ENCODE data around the gene POU2F3.
"Not testable (repeated sequence)": the region's sequence is repeated elsewhere in the genome, so short reads cannot be mapped to it uniquely, and the experiment has no call there.

Gene POU2F3

DNA sequence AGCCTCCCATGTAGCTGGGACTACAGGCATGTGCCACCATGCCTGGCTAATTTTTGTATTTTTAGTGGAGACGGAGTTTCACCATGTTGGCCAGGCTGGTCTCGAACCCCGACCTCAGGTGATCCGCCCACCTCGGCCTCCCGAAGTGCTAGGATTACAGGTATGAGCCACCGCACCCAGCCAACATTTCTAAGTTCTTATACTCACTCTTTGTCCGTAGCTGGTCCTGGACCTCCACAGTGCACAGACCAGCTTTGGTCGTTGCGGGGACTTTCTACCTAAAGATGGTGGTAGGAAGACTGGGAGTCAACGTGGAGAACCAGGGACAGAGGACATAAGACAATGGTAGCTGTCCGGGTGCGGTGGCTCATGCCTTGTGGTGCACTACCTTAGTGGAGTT lies 13.4 kb downstream of the POU2F3 start:
- DNase-seq, result not testable (repeated sequence)

DNA sequence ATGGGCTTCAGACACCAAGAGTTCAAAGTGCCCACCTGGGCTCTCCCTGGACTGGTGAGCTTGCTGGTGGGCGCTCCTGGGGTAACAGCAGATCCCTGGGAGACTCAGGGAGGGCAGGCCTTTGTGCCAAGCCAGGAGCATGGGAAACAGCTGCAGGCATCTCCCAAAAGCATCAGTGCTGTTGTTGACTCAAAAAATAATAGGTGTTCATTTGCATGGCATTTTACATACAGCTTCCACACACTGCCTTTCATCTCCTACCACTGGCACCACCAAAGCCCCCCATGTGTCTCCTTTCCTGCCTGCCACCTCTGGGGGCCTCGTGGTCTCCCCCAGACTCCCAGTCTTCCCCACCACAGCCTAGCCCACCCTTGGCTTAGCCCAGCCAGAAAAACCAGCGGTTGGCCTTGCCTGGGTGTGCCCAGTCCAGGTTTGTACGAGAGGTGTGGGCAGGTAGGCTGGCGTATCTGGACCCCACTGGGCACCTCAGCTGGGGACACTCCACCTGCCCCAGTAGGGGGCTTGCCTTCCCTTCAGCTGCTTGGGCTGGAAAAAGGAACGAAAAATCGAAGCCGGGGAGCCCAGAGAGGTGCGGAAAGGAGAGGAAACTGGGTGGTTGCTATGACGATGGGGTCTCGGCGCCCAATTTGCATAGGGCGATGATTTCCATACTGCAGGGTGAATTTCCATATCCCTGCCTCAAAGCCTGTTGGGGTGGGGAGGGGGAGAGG lies 15.0 kb downstream of the POU2F3 start:
- no peak for DNase-seq

DNA sequence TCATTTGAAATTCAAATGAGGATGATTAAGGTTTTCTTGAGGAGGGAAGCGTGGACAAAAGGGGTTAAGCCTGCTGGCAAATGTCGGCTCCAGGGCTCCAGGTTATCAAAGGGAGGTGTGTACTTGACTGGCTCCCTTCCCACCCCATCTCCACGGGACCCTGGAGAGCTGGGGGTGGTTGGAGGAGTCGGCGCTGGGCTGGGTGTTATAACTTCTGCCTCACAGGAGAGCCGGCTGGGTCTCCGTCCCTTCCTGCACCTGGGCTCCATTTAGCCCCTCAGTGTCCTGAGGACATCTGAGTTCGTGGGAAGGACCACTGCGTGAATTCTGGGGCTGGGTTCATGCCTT lies 15.6 kb downstream of the POU2F3 start:
- DNase-seq, result no peak

DNA sequence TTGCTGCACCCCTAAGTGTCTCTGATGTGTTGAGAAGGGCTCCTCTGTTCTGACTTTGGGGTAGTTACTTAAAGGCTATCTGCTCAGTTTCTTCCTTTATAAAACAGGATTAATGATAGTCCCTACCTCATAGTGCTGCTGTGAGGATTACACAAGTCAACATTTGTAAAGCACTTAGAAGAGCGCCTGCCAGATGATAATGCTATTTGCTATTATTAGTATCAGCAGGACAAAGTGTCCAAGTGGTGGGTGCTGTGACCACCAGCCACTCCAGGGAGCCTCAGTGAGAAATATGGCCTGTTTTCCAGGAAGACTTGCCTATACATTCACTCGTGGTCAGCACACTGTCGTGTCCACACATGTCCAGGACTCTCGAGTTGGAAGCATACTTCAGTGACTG lies 16.2 kb downstream of the POU2F3 start:
- no peak for DNase-seq

DNA sequence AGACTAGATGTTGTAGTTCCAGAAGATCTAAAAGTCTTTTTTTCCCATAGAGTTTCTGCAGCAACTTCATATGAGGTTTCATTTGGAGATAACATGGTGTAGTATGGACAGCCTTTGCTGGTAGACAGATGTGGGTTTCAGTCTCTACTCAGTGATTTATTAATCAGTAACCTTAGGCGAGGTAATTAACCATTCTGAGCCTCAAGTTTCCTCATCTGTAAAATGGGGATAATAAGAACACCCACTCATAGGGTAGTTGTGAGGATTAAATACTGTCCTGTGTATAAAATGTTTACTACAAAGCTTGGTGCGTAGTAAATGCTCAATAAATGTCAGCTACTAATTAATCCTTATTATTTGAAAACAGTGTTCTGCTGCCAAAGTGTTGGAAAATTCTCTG lies 16.8 kb downstream of the POU2F3 start:
- no peak for DNase-seq

DNA sequence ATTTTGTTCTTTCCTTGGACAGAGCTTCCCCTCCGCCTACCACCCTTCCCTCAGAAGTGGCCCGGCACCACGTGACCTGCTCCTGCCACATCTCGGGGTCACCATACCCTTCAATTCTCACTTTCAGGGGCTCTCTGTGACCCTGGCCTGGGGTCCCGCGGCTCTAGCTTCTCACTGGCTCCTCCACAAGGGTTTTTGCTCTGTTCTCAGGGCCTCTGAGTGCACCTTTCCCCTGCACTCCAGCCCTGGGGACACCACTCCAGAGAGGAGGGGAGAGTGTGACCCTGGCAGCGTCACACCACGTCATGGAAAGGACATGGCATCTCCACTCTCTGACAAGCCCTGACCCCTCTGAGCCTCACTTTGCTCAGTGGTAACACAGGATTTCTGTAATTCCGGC lies 17.4 kb downstream of the POU2F3 start:
- DNase-seq, result no peak

DNA sequence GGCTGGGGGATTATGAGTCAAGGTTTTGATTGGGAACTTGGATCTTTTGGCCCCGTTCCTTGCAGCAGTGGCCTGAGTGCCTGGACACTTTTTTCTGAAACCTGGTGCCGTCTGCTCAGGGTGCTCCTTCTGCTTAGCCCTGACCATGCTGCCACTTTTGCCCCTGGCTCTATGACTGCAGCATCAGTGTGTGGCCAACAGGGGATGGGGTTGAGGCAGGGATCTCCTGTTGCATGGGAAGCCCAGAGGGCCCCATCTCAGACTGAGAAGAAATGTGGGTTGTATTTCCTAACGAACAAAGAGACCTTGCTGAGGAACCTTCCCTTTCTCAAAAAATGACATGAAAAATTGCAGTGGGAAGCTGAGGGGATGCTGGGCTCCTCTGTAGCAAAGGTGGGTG lies 18.7 kb downstream of the POU2F3 start:
- no peak for DNase-seq

DNA sequence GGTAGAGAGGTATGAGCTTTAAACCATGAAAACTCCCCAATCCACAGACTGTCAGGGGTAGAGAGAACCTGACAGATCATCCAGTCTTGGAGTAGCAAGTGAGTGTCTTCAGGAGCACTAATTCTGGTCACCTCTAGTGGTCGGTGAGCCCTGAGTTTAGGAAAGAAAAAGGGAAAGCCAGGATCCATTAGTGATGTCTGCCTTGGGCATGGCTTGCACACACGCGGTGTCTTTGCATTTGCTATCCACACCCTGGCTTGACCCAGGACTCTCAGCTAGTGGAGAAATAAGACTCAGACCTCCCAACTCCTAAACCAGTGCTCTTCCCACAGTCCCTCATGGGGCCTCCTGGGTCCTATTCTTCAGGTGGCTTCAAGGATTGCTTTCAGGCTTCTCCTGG lies 19.3 kb downstream of the POU2F3 start:
- no peak for DNase-seq

DNA sequence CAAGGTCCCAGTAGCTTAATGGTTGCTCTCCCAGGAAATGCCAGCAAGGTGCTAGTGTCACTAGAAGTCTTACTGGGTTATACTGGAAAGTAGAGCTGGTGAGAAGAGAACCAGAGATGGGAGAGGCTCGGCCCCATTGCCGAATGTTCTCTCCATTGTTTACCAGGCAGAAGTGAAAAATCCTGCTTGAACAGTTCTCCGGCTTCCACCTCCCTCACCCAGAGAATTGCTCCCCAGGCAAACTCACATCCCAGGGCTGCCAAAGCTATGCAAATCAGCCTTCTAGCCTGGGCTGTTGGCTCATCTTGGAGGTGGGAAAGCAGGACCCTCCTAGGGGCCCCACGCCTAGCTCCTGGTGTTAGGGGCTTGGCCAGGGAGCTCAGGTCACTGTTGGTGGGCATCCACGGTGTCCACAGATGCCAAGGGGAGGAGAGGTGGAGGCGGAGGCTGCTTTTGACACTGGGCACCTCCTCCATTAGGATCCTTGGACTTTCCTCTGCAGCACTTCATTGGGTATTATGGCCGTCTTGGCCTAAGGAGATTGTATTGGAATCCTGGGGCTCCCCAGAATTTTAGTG lies 20.1 kb downstream of the POU2F3 start:
- DNase-seq, result no peak

DNA sequence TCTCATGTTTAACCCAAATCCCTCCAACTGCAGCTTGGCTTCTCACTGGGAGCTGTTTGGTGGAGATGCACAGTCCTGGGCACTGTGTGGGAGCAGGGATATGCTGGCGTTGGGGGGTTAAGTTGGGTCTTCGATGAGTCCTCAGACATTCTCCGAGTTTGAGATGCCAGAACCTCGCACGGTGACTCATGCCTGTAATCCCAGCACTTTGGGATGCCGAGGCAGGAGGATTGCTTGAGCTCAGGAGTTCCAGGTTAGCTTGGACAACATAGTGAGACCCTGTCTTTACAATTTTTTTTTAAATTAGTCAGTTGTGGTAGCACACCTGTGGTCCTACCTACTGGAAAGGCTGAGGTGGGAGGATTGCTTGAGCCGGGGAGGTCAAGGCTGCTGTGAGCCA lies 20.7 kb downstream of the POU2F3 start:
- no peak for DNase-seq

DNA sequence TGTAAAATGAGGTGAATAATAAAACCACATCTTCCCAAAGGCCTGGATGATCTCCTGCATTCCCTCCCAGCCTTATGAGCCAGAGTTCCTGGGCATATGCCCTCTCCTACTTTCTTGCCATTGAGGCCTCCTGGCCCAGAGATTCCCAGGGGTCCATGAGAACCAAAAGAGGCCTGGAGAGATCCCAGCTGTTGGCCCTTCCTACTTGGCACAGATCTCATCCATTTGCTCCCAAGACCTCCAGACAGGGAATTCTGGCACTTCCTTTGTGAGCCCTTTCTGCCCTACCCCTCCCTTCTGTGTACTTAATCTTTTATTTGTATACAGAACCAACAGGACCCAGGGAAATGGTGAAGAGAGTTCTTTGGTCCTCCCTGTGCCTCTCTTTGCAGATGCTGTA lies 21.4 kb downstream of the POU2F3 start:
- no peak for DNase-seq

DNA sequence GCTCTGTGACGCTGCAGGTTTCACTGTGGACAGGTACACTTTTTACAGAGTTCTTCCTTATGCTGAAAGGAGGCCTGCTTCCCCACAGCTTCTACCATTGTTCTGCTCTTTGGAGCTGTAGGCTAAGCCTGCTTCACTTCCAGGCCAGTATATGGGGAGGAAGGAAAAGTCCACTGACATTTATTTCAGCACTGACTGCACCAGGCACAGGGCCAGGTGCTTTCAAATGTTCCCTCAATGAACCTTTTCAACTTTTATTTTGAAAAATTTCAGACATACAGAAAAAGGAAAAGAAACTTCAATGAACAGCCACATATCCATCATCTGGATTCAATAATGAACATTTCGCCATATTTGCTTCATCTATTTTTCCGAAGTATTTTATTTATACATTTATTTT lies 22.0 kb downstream of the POU2F3 start:
- no peak for DNase-seq

DNA sequence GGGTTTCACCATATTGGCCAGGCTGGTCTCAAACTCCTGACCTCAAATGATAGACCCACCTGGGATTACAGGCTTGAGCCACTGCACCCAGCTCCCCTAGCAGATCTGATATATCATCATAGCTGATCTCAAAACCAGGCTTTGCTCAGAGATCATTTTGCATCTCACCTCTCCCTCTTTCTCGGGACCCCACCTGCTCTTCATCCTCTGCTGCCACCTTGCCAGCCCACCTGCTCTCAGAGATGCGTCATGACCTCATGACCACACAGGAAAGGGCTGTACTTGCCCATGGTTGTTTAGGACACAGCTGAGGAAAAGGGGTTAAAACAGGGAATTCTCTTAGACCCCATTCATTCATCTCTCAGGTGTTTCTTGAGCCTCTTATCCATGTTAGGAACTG lies 27.4 kb downstream of the POU2F3 start:
- DNase-seq, result no peak

DNA sequence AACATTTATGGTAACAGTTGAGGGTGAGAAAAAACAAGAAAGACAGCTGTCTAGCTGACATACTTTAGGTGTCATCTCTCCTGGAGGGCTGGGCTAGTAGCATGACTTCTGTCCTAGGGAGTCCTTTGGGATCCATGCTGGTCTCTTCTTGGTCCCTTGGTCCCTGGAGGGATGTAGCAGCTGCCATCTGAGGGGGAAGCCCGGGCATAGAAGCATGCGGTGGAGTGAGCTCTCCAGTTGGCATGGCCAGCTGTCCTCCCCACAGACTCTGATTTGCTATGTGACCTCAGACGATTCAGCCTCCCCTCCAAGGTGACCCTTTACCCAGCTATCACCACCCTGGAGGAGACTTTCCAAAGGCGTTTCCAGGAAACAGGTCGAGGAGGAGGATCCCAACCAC lies 28.7 kb downstream of the POU2F3 start:
- DNase-seq, result no peak

DNA sequence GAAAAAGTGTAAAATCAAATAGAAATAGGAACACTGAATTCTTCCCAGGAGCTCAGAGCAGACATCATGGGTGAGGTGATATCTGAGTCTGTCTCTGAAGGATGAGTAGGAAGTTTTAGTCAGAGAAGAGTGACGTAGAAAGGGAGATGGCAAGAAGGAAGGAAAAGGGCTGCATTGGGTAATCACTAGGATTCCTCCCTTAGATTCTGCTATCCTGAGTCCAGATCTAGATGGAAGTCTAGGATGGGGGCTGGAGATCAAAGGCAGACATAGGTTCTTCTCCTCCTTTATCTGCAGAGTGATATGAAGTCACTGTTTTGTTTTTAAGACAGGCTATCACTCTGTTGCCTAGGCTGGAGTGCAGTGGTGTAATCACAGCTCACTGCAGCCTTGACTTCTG lies 30.4 kb downstream of the POU2F3 start:
- no peak for DNase-seq

DNA sequence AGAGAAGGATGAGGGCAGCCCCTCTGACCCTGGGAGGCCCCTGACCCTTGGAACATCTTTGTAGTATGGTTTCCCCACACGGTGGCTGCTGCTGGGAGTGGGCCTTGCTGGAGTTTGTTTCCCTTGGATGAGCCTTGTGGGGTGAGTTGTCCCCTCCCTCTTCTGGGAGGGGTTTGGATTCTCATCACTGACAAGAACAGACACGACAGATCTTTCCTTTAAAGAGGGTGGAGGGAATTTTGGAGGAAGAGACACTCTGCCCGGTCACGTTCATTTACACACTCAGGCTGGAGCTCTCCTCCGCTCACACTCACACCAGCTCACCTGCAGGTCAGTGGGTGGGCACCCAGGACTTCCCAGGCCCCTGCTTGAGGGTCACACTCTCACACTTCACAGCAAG lies 31.7 kb downstream of the POU2F3 start:
- DNase-seq, result no peak

DNA sequence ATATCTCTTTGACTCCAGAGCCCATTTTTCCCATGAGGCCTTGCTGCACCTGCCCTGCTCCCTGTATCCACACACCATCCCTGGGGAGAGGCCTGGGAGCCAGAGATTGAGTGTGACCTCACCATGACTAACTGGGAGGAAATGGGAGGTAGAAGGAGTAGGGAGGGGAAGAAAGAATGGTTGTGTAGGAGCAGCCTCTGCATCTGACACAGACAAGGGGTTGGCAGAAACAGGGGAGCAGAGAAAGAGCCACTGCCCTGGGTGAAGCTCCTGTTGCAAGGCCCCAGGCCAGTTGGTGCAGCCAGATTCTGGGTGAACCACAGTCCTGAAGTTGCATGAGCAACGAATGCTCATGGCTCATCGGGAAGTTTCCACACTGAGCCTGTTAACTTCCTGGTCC lies 32.4 kb downstream of the POU2F3 start:
- DNase-seq, result no peak

DNA sequence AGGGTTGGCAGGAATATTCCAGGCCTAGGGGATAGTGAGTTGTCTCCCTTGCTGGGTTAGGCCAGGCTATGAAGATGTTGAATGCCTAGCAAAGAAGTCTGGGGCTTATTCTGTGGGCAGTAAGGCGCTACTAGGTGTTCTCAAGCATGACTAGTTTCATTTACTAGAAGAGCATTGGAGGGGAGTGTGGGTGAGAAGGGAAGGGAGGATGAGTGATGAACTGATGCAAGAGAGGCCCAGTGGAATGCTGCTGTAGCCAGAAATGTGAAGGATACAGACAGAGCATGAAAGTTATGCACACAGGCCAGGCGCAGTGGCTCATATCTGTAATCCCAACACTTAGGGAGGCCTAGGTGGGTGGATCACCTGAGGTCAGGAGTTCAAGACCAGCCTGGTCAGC lies 33.5 kb downstream of the POU2F3 start:
- no peak for DNase-seq

DNA sequence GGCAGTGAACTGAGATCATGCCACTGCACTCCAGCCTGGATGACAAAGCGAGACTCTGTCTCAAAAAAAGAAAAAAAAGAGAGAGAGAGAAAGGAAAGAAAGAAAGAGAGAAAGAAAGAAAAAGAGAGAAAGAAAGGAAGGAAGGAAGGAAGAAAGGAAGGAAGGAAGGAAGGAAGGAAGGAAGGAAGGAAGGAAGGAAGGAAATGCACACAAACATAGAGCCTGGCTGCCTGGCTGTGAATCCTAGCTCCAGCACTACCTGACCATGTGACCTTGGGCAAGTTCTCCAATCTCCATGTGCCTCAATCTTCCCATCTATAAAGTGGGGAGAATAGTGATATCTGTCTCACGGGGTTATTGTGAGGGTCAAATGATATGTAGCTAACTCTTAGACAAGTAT lies 34.0 kb downstream of the POU2F3 start:
- not testable (repeated sequence) for DNase-seq

DNA sequence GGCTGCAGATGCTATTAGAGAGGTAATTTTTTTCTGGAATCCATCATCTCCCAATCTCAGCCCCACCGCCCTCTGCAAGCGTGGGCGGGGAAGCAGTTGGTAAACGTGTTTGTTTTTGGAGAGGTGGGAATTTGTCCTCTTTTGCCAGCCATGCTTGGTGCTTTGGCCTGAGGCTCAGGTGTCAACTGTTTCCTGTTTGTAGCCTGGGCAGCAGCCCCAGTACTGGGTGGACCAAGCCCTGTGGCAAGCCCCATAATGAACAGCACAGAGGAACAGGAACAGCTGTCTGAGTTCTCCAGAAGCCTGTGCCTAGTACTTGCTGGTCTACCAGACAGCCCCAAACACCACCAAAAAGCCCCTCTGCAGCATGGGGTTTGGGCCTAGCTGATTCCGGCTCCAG lies 39.6 kb downstream of the POU2F3 start:
- no peak for DNase-seq

DNA sequence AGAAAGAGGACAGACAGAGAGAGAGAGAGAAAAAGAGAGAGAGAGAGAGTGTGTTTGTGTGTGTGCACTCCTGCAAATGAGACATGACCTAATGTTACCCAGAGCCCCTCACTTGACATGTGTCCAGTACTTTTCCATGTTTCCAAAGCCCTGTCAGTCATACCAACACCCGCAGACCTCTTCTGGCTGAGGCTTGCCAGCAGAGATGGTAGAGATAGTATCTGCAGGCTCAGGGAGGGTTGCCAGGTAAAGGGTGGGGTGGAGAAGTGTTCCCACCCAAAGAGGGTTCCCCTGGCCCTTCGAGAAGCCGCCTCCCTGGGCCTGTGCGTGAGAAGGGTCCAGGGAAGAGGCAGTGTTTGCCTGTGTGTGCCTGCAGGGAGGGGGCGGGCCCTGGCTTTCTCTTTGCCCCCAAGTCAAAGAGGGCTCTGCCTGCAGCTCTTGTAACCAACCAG lies 40.7 kb downstream of the POU2F3 start:
- DNase-seq, result no peak

DNA sequence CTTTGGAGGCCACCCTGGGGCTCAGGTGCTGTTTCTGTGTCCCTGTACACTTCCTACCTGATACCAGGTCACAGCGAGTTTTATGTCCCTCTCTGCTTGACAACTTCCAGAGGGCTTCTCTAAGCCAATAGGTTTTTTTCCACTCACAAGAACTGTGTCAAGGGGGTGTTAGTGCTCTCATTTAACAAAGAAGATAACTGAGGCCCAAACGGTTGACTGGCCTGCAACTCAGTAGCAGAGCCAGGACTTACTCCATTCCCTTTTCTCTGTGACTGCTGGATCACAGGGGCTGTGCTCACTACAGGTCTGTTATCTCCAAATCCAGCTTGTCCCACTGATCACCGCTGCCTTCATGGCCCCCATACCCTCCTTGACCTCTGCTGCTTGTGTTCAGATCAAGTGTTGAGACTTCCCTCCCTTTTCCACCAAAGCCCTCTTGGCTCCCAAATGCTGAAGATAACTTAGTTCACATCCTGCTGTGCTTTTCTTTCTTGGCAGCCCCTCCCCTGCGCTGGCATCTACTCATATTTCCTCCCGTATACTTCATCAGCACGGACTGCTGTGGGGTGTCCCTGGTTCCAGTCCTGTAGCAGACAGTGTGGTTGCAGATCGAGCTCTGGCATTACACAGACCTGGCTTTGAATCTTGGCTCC lies 41.3 kb downstream of the POU2F3 start:
- no peak for DNase-seq

DNA sequence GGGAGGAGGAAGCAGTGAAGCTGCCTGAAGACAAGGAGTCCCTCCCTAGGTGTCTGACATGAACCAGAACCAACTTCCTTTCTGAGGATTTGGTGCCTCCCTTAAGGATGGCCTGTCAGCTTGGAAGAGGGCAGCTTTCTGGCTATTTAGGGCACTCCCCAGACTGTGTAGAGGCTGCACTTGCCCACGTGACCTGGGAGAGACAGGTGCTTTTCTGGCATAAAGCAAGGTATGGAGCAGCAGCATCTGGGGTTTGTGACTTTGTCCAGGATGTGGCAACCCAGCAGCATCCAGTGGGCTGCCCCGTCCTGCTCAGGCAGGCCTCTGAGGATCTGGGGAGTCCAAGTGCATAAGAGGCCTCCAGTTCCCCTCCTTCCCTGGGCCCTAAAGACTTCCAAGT lies 43.2 kb downstream of the POU2F3 start:
- no peak for DNase-seq

DNA sequence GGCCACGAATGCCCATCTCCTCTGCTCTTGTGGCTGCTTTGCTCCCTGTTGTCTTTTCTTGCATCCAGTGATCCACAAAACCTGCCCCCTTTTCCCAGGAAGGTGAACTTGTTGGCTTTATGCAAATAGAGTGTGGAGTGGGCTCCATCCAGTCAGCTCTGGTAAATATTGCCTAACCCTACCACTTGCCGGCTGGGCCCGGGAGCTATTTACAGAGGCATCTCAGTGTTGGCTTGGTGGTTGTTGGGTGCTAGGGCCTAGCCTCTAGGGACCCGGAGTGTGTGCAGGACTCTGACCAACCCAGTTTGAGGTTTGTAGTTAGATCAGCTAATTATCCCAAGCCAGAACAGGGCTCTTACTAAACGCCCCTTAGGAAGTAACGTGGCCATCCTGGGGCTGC lies 44.3 kb downstream of the POU2F3 start:
- DNase-seq, result no peak

DNA sequence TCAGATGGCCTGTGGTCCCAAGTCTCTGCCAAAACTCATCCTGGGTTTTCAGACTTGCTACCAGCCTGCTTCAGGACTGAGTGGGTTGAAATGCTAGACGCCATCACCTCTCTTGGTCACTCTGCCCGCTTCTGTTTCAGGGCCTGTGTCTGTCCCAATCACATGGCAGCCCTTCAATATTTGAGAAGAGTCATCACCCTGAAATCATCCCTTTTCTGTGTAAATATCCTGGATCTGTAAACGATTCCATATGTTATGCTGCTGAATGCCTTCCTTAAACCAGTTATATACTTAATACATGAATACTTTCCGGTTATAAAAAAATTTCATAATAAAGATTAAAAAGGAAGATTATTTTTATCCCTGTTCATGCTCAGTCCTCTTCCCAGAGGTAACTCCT lies 45.3 kb downstream of the POU2F3 start:
- no peak for DNase-seq

Data from effector CD4-positive, alpha-beta T cell (primary cell).